IPS DF 4.7 (cell line): Measurements from ENCODE around the gene PHKG2.
A peak's percentile ranks its signal among the peaks of the same experiment; 100 is the strongest.
"Not testable (repeated sequence)": the region's sequence is repeated elsewhere in the genome, so short reads cannot be mapped to it uniquely, and the experiment has no call there.

Experiments
- DNase-seq: peaks from one replicate; pipeline ENCODE4 v3.0.0-alpha.2; 2013; ENCODE audit warnings: low spot score; ENCODE audit errors: extremely low read depth

PHKG2 gene, protein sequence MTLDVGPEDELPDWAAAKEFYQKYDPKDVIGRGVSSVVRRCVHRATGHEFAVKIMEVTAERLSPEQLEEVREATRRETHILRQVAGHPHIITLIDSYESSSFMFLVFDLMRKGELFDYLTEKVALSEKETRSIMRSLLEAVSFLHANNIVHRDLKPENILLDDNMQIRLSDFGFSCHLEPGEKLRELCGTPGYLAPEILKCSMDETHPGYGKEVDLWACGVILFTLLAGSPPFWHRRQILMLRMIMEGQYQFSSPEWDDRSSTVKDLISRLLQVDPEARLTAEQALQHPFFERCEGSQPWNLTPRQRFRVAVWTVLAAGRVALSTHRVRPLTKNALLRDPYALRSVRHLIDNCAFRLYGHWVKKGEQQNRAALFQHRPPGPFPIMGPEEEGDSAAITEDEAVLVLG

DNA sequence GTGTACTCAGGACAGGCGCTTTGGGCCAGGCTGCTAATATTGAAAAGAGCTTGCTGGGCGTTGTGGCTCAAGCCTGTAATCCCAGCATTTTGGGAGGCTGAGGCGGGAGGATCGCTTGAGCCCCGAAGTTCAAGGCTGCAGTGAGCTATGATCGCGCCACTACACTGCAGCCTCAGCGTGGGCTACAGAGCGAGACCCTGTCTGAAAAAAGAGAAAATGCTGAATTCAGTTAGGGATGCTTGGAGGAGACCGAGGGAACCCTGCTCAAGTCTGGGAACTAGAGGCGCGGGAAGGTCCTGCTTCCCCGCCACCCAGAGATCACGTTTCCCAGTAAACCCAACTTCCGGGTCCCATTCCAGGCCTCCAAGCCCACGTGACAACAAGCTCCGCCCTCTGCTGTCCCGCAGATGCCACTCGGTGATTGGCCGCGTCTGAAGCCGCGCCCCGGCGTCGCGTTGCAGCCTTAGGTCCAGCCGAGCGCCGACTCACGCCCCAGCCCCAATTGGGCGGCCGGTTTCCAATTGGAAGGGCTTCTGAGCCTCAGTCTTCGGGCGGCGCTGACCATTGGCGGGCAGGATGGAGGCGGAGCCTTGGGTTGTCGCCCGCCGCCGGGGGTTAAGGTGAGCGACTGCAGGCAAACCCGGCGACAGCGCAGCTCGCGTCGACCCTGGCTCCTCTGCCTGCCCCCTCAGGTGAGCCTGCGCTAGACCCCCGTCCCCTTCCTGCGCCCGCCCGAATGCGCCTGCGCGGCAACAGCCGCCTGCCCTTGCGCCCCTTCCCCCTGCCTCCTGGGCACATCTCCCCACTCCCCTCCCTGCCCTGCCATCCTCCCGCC, at the start of gene PHKG2:
PHKG2 (plus strand) TSS at position 627 of the 835 bp plus-strand sequence. CDS start 396 bp downstream, outside the sequence.
- DNase-seq = peak; percentile 95

DNA sequence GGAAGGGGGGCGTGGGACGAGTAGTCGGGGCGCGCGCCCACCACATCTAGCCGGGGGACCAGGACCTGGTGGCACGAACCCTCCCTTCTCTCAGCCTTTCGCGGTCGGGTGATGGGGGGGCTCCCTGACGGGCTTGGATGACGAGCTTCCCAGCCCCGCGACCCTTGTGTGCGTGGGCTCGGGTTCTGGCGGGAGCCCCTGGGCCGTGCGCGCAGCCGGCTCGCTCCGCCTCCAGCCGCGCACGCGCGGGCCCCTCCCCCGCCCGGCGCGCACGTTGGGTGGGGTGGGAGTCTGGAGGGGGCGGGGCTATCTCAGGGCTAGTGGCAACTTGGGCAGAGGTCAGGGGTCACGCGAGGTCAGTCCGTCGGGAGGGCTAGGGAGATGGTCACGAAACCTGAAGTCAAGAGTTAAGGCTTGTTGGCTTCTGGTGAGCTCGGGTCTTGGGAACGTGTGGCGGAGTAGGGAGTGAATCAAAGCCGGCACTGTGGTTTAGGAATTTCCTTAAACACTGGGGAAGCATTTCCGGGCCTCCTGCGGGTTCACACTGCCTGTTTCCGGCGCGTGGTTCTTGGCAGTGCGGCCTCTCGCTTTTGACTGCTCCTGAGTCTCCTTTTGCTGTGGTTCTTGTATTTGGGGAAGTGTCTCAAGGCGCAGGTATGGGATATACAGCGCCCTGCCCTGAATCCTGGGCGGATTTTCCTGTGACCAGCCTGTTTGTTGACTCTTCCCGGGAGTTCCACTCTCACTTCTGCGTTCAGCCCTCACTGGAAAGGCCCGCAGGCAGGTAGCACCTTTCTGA, 49.2 kb upstream of the PHKG2 start, which contains the start of gene SRCAP:
SRCAP (plus strand) TSS at position 356 of the 799 bp plus-strand sequence. CDS start 1,654 bp downstream, outside the sequence.
- no peak for DNase-seq

DNA sequence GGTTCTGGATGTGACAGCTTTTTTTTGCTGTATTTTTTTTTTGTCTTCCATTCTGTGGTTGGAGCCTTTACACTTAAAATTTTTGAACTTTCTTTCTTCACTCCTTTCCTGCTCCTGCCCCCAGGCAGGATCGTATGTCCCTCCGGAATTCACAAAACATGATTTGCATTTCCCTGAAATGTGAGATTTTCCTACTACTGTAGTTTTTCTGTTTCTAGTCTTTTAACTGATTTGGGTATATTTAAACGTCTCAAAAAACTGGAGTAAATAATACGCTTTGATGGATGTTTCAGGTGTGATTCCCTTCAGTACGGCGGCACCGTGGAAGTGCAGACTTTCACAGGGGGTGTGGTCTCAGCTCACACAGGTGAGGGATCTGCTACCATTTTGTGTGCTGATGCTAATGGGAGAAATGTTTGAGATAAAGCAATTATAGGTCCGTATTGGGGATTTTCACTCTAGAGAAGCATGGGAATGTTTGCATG, 48.6 kb upstream of the PHKG2 start:
- no peak for DNase-seq

DNA sequence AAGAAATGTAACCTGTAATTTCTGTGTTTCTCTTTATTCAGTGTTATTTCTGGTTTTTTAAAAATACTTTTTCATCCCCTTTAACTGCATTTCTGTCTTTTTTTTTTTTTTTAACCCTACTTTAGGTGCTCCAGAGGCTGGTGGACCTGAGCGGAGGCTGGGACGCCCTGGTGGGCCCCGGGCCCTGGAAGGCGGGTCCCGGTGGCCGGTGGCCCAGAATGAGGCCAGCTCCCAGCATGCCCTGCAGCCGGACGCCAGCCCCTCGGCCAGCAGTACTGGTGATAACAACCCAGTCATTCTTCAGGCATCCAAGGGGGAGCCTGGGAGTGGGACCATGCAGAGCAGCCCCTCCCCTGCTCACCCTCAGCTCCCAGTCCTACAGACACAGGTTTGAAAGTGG, 47.7 kb upstream of the PHKG2 start:
- no peak for DNase-seq

DNA sequence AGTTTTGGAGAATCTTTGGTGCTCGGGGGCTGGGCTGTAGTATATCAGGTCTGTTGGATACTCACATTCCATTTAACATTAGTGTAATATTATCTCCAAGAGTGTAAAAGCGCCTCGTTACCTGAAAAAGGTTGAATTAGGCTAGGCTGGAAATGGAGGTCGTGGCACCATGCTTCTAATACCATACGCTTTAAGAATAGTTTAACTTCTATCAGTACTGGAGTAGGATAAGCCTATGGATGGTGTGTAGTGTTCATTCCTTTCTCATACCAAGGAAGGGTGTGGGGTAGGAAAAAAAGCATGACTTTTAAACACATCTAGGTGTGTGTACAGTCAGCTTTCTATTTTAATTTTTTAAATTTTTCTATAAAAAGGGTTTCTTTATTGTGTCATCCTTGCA, 47.3 kb upstream of the PHKG2 start:
- no peak for DNase-seq

DNA sequence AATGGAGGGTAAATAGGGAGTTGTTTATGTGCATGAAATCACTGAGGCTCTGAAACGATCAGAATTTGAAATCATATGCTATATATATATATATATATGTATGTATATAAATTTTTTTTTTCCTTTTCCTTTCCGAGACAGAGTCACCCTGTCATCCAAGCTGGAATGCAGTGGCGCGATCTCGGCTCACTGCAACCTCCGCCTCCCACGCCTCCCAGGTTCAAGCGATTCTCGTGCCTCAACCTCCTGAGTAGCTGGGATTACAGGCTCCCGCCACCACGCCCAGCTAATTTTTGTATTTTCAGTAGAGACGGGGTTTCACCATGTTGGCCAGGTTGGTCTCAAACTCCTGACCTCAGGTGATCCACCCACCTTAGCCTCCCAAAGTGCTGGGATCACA, 45.2 kb upstream of the PHKG2 start:
- DNase-seq = not testable (repeated sequence)

DNA sequence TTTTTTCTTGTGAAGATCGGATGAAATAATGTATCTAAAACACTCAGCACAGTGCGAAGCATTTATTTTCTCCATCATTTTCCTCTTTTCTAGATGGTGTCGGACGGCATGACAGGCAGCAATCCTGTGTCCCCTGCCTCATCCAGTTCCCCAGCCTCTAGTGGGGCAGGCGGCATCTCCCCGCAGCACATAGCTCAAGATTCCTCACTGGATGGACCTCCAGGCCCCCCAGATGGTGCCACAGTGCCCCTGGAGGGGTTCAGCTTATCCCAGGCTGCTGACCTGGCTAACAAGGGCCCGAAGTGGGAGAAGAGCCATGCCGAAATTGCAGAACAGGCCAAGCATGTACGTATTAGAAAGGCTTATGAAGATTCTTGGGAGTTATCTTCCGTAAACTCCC, 44.3 kb upstream of the PHKG2 start:
- DNase-seq = no peak

DNA sequence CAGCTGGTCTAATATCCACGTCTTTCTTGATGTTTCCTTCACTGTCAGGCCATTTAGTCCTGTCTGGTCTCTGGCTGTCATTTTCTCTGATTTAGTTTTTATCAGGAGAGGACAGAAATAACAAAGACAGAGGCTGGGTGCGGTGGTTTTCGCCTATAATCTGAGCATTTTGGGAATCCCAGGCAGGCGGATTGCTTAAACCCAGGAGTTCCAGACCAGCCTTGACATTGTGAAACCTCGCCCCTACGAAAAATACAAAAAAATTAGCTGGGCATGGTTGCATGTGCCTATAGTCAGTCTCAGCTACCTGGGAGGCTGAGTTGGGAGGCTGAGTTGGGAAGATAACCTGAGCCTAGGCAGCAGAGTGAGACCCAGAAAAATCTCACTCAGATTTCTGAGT, 42.2 kb upstream of the PHKG2 start:
- no peak for DNase-seq

DNA sequence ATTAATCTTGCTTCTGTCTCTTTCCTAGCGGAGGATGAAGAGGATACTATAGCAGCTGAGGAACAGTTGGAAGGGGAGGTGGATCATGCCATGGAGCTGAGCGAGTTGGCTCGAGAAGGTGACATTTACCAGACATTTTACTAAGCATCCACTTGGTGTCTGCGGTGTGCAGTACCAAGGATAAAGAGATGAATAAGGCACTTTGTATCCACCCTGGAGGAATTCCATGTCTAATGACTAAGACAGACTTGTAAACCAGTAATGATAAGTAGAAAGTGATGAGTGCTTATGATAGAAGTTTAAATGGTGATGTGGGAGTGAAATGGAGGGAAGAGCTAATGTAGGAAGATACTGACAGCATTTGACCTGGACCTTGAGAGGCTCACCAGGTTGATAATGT, 37.3 kb upstream of the PHKG2 start:
- DNase-seq = no peak

DNA sequence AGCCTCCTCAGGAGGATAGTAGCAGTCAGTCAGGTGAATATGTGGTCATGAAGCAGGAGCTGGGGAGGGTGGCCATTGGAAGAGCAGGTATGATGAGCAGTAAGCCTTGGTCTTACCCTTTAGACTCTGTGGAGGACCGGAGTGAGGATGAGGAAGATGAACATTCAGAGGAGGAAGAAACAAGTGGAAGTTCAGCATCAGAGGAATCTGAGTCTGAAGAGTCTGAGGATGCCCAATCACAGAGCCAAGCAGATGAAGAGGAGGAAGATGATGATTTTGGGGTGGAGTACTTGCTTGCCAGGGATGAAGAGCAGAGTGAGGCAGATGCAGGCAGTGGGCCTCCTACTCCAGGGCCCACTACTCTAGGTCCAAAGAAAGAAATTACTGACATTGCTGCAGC, 36.5 kb upstream of the PHKG2 start:
- DNase-seq = no peak

DNA sequence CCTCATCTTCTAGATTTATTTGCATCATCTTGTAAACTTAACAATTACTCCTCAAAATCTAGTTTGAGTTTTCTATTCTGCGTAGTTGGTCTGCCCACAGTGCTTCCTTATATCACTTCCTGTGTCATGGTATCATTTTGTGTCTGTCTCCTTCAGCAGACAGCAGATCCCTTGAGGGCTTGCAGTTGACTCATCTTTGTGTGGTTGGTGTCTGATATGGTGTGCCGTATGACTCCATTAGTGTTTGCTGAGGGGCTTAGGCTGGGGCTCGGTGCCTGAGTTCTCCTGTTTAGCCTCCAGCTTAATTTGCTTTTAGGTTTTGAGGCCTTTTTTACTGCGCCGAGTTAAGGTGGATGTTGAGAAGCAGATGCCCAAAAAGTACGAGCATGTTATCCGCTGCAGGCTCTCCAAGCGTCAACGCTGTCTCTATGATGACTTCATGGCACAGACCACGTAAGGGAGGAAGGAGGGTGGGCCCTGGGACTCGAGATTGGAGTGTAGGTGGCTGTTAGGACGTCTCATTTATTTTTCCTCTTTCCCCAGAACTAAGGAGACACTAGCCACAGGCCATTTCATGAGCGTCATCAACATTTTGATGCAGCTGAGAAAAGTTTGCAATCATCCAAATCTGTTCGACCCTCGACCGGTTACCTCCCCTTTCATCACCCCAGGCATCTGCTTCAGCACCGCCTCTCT, 32.3 kb upstream of the PHKG2 start:
- no peak for DNase-seq

DNA sequence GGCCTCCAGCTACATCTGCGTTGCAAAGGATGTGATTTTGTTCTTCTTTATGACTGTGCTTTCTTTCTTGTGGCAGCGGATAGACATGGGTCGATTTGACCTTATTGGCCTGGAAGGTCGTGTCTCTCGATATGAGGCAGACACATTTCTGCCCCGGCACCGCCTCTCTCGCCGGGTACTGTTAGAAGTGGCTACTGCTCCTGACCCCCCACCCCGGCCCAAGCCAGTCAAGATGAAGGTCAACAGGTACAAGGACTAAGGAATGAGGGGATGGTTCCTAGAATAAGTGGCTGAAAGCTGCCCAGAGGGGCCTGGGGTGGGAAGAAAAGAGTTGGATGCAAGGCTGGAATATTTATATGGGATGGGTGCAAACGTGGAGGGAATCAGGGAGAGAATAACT, 28.1 kb upstream of the PHKG2 start:
- DNase-seq = no peak

DNA sequence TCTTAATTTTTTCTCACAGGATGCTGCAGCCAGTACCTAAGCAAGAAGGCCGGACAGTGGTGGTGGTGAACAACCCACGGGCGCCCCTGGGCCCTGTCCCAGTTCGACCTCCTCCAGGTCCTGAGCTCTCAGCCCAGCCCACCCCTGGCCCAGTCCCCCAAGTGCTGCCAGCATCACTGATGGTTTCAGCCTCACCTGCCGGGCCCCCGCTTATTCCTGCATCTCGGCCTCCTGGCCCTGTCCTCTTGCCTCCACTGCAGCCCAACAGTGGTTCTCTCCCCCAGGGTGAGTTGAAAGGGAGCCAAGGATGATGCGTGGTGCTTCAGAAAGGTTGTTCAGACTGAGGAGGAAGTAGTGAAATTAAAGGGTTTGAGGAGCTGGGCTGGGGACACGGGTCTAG, 27.5 kb upstream of the PHKG2 start:
- DNase-seq = no peak

DNA sequence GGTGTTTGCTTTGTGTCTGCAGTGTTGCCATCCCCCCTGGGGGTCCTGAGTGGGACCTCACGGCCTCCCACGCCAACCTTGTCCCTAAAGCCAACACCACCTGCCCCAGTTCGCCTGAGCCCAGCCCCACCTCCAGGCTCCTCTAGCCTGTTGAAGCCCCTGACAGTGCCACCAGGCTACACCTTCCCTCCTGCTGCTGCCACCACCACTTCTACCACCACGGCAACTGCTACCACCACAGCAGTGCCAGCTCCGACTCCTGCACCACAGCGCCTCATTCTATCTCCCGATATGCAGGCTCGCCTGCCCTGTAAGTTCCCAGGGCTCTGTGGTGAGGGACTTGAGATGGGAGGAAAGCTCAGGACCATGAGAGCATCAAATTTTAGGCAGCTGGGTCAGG, 27.1 kb upstream of the PHKG2 start:
- DNase-seq = no peak

DNA sequence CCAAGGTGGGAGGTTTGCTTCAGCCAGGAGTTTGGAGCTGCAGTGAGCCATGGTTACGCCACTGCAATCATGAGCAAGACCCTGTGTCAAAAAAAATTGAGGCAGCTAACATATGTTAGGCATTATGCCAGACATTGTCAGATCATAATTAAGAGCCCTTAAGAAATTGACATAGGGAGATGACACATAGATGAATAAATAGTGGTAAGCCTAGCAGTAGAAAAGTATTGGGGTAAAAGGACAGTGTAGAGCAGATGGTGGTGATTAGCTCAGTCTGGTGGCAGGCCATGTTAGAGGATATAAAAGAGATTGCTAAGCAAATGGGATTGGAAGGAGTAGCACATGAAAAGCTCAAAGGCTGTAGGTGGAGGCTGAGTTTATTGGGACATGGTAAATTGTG, 26.6 kb upstream of the PHKG2 start:
- no peak for DNase-seq

DNA sequence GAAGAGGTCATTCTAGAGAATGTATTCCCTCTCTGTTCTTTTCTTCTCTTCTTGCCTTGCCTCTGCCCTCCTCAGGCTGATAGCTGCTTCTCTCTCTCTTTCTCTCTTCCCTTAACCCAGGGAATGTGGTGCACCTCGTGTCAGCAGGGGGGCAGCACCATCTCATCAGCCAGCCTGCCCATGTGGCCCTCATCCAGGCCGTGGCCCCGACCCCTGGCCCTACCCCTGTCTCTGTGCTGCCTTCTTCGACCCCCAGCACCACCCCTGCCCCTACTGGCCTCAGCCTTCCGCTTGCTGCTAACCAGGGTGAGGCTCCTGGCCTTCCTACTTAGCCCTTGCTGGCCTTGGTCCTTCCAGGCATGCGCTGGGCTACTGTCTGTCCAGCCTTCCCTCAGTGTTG, 25.8 kb upstream of the PHKG2 start:
- no peak for DNase-seq

DNA sequence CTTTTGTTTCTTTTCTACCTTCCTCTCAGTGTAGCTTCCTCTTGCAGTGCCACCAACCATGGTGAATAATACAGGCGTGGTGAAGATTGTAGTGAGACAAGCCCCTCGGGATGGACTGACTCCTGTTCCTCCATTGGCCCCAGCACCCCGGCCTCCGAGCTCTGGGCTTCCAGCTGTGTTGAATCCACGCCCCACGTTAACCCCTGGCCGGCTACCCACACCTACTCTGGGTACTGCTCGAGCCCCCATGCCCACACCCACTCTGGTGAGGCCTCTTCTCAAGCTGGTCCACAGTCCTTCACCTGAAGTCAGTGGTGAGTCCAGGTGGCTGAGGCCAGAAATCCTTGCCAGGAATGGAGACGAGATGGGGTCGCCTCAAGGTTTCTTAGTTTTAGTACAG, 25.3 kb upstream of the PHKG2 start:
- no peak for DNase-seq

DNA sequence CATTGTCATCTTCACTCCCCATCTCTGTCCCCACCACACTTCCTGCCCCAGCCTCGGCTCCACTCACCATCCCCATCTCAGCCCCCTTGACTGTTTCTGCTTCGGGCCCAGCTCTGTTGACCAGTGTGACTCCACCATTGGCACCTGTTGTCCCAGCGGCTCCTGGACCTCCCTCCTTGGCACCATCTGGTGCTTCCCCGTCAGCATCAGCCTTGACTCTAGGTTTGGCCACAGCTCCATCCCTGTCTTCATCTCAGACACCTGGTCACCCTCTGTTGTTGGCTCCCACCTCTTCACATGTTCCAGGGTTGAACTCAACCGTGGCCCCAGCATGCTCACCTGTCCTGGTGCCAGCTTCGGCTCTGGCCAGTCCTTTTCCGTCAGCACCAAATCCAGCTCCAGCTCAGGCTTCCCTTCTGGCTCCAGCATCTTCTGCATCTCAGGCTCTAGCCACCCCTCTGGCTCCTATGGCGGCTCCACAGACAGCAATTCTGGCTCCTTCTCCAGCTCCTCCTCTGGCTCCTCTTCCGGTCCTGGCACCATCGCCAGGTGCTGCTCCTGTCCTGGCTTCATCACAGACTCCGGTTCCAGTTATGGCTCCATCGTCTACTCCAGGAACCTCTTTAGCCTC, 24.4 kb upstream of the PHKG2 start:
- no peak for DNase-seq

DNA sequence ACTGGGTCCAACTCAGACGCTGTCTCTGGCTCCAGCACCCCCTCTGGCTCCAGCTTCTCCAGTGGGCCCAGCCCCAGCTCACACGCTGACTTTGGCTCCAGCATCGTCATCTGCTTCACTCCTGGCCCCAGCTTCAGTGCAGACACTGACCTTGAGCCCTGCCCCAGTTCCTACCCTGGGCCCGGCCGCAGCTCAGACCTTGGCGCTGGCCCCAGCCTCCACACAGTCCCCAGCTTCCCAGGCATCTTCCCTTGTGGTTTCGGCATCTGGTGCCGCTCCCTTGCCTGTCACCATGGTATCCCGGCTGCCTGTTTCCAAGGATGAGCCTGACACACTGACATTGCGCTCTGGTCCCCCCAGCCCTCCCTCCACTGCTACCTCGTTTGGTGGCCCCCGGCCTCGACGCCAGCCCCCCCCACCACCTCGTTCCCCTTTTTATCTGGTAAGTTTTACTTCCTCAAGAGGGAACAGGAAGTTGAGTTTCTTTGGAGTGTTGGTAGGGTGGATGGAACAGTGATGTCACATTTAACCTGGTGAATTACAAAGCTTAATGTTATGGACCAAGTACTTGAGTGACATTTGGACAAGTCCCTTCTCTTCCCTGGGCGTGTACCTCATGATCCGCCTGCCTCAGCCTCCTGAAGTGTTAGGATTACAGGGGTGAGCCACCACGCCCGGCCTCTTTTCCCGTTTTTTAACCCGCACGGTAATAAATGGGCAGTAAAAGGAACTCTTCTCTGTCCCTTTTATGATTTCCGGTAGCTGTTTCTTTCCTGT, 23.4 kb upstream of the PHKG2 start:
- no peak for DNase-seq

DNA sequence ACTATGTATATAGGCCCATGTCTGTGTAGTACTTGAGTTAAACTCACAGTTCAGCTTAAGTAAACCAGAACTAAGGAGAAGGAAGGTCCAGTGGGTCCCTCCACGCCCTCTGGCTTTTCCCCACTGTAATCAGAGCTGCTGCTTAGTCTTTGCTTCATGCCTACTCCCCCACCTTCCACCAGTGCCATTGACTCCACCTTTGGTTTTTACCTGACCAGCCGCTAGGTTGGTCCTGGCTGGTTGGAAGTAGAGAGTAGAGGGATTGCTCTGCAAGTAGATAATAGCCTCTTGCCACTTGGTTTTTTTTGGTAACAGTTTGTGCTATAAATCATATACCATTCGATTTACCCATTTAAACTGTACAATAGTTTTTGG, 22.8 kb upstream of the PHKG2 start:
- DNase-seq = no peak
